GM23338 (cell line): ENCODE data around the gene PCSK4. TPM values are rescaled to one million over a fixed set of nuclear protein-coding genes. Genes with fewer than 3 reads are reported as not detected.

Experiments used
- ATAC-seq: fragments of 200-7000 bp; cut with Tn5 transposase; 3 replicates; pipeline ENCODE4 v1.9.1; 2020
- DNase-seq: peaks from one replicate; pipeline ENCODE4 v3.0.0-alpha.2; 2015; ENCODE audit warnings: low spot score
- H2AFZ ChIP-seq: fragments of 200-600 bp; sonication (generic); 2 replicates; pipeline ENCODE4 v1.8.0; 2016; ENCODE audit warnings: antibody characterized with exemption, mild to moderate bottlenecking, moderate library complexity
- H3F3A ChIP-seq: fragments of 200-600 bp; sonication (generic); replicated peaks from 2 replicates; pipeline ENCODE4 v1.8.0; 2017; ENCODE audit warnings: antibody characterized with exemption, mixed run types, low read depth
- H3K27ac ChIP-seq: fragments of 200-600 bp; sonication (generic); 2 replicates; pipeline ENCODE4 v1.6.1; 2016; ENCODE audit warnings: low read depth
- H3K27me3 ChIP-seq: fragments of 200-600 bp; sonication (generic); 2 replicates; pipeline ENCODE4 v1.8.0; 2016; ENCODE audit warnings: mild to moderate bottlenecking, mixed run types, moderate library complexity; ENCODE audit not compliant: insufficient read depth
- H3K36me3 ChIP-seq: fragments of 200-600 bp; sonication (generic); 2 replicates; pipeline ENCODE4 v1.8.0; 2016; ENCODE audit warnings: mild to moderate bottlenecking; ENCODE audit not compliant: insufficient read depth
- H3K4me1 ChIP-seq: fragments of 200-600 bp; sonication (generic); 2 replicates; pipeline ENCODE4 v1.8.0; 2016; ENCODE audit warnings: mild to moderate bottlenecking, moderate library complexity; ENCODE audit not compliant: insufficient read depth
- H3K4me2 ChIP-seq: fragments of 200-600 bp; sonication (generic); 2 replicates; pipeline ENCODE4 v1.7.1; 2017; ENCODE audit warnings: mixed run types
- H3K4me3 ChIP-seq: fragments of 200-600 bp; sonication (generic); 2 replicates; pipeline ENCODE4 v1.6.1; 2016; ENCODE audit warnings: mixed run types
- H3K79me2 ChIP-seq: fragments of 200-600 bp; sonication (generic); replicated peaks from 2 replicates; pipeline ENCODE4 v1.8.0; 2017; ENCODE audit warnings: mild to moderate bottlenecking; ENCODE audit not compliant: insufficient read depth
- H3K9me2 ChIP-seq: fragments of 200-600 bp; sonication (generic); 2 replicates; pipeline ENCODE4 v1.8.0; 2017; ENCODE audit not compliant: insufficient read depth
- H4K20me1 ChIP-seq: fragments of 200-600 bp; sonication (generic); replicated peaks from 2 replicates; pipeline ENCODE4 v1.8.0; 2017; ENCODE audit warnings: mild to moderate bottlenecking; ENCODE audit not compliant: insufficient read depth
- H3K27ac Mint-ChIP-seq: 2 replicates; pipeline ENCODE4 v1.8.0; 2020; ENCODE audit warnings: inconsistent platforms, mild to moderate bottlenecking, moderate library complexity, mixed read lengths
- H3K27me3 Mint-ChIP-seq: 3 replicates; pipeline ENCODE4 v1.8.0; 2022; ENCODE audit warnings: low read depth, mild to moderate bottlenecking, moderate library complexity, mixed read lengths, inconsistent platforms; ENCODE audit not compliant: insufficient read depth, poor library complexity
- H3K36me3 Mint-ChIP-seq: 3 replicates; pipeline ENCODE4 v1.8.0; 2021; ENCODE audit warnings: low read depth, mild to moderate bottlenecking, inconsistent platforms, moderate library complexity, mixed read lengths
- H3K4me1 Mint-ChIP-seq: 3 replicates; pipeline ENCODE4 v1.8.0; 2020; ENCODE audit warnings: mild to moderate bottlenecking, inconsistent platforms, mixed read lengths
- H3K4me3 Mint-ChIP-seq: 3 replicates; pipeline ENCODE4 v1.8.0; 2021; ENCODE audit warnings: moderate library complexity, mild to moderate bottlenecking, inconsistent platforms, mixed read lengths
- H3K9me3 Mint-ChIP-seq: 3 replicates; pipeline ENCODE4 v1.8.0; 2020; ENCODE audit warnings: moderate library complexity, mild to moderate bottlenecking, inconsistent platforms, mixed read lengths
- CTCF ChIP-seq, 2 experiments: fragments of 200-600 bp in 1 of 2; sonication (generic) in 1 of 2; conservative IDR thresholded peaks; 2 replicates each; pipeline versions ENCODE4 v1.5.1 to v1.6.1; 2016 to 2017; ENCODE audit warnings: antibody characterized with exemption in 2 of 2, low read depth in 2 of 2, mild to moderate bottlenecking in 2 of 2, moderate library complexity in 1 of 2
- ETS1 ChIP-seq: IDR thresholded peaks from 2 replicates; pipeline ENCODE4 v1.6.1; 2016; ENCODE audit warnings: antibody characterized with exemption
- EZH2 ChIP-seq: fragments of 200-600 bp; sonication (generic); IDR thresholded peaks from one replicate; pipeline ENCODE4 v1.8.0; 2017; ENCODE audit warnings: antibody characterized with exemption, mild to moderate bottlenecking, low read depth; ENCODE audit not compliant: unreplicated experiment
- POLR2AphosphoS5 ChIP-seq: IDR thresholded peaks from 2 replicates; pipeline ENCODE4 v1.6.1; 2016; ENCODE audit warnings: antibody characterized with exemption, low read depth
- ZNF331 ChIP-seq: fragments of 250-450 bp; sonication (Bioruptor Pico); IDR thresholded peaks from 2 replicates; pipeline ENCODE4 v1.5.0; 2020; ENCODE audit warnings: low read depth, mild to moderate bottlenecking, moderate library complexity
- polyA plus RNA-seq: library from polyadenylated mRNA; unstranded; fragments of >200 nt; fragmentation: Nextera tagmentation; extraction: Ambion mirVana; gene quantifications from 2 replicates; pipeline ENCODE4 v1.2.1, GENCODE V29; 2016
- total RNA-seq: library from RNA; depleted of rRNA; stranded (reverse); fragments of >200 nt; shearing (Covaris generic); gene quantifications from 2 replicates; pipeline ENCODE4 v1.2.3, GENCODE V29; 2014

Gene PCSK4
- total and polyA plus RNA-seq, 2 experiments from 2014 or later = 3.8 to 15.1 TPM

DNA sequence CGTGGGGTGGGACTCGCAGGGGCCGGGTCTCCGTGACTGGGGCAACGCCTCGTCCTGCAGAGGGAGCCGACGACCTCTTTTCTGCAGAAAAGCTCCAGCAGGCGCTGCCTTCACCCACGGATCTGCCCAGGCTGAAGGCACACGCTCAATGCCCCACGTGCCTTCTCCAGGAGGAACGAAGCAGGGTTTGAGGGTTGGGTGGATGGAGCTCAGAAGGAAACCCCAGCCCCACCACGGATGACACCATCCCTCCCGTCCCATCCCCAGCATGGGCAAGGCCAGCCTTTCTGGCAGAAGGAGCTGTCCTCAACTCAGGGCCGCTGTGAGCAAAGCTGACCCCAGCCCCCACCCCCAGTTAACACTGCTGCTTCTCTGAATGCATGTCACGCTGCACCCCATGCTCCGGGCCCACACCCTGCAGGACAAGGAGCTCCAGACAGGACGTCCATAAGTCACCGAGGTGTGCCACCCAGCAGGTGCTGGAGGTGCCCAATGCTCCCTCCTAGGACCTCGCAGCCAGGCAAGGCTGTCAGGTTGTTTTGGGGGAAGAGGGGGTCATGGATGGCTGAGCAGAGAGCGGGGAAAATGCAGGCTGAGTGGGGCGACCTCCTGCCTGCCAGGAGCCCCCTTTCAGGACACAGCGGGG, 18.5 kb downstream of the PCSK4 start:
- Histone ChIP-seq H3K79me2 (no peaks in the 10 kb centered on the region), H3F3A (peaks cover 18% of the 10 kb centered on the region), H3K36me3 (no peaks in the 10 kb centered on the region), H3K4me2 (peak overlapping the region; percentile 89), H3K27ac (no peak overlapping the region), H3K4me3 (peak overlapping the region; percentile 63), H2AFZ (no peak overlapping the region), H3K27me3 (peaks cover 65% of the 10 kb centered on the region), H3K4me1 (peaks cover 6% of the 10 kb centered on the region; the same call in 1 of the 2 replicates), H4K20me1 (peaks cover 16% of the 10 kb centered on the region; the same call in 1 of the 2 replicates), H3K9me2 (no peaks in the 10 kb centered on the region)
- Mint-ChIP-seq H3K9me3 (0 out of 3 replicates have a peak, but pooled peaks cover 3% of the 10 kb centered on the region), H3K27ac (no peak overlapping the region), H3K36me3 (no peaks in the 10 kb centered on the region; the same call in 2 of the 3 replicates), H3K4me1 (peaks cover 6% of the 10 kb centered on the region; the same call in 2 of the 3 replicates), H3K27me3 (peaks cover 48% of the 10 kb centered on the region), H3K4me3 (no peak overlapping the region; the same call in 2 of the 3 replicates)
- TF ChIP-seq ZNF331 (CRISPR knock-in tag) (no peak), CTCF (conservative IDR thresholded peaks at IDR 0.05; ENCODE audit: low read depth in 2 of 2) (peak in 1 of 2 experiments; percentile 42; a peak in 2 of 4 replicates), POLR2AphosphoS5 (no peak), EZH2 (no peak)
- DNase-seq (no peak), ATAC-seq (no peak)

- Histone ChIP-seq H3K4me2 (peak overlapping the region; percentile 89), H3K4me1 (peaks cover 6% of the 10 kb centered on the region; the same call in 1 of the 2 replicates), H4K20me1 (peaks cover 11% of the 10 kb centered on the region; the same call in 1 of the 2 replicates), H3K27ac (no peak overlapping the region), H3K79me2 (no peaks in the 10 kb centered on the region), H3K4me3 (peak overlapping the region; percentile 63), H3K36me3 (no peaks in the 10 kb centered on the region), H3K27me3 (peaks cover 71% of the 10 kb centered on the region), H3F3A (peaks cover 18% of the 10 kb centered on the region), H3K9me2 (no peaks in the 10 kb centered on the region), H2AFZ (no peak overlapping the region)
- ATAC-seq (peak; percentile 38), DNase-seq (peak; percentile 84)
- TF ChIP-seq CTCF (conservative IDR thresholded peaks at IDR 0.05; ENCODE audit: low read depth in 2 of 2) (0 out of 4 replicates have a peak, but pooled peaks of 1 of the 2 experiments have one; percentile 23), ETS1 (no peak)
- H3K9me3 Mint-ChIP-seq = 0 out of 3 replicates have a peak, but pooled peaks cover 3% of the 10 kb centered on the region
- no peaks in the 10 kb centered on the region; the same call in 2 of the 3 replicates for H3K36me3 Mint-ChIP-seq
- H3K4me1 Mint-ChIP-seq = peaks cover 6% of the 10 kb centered on the region; the same call in 2 of the 3 replicates
- H3K27me3 Mint-ChIP-seq = peaks cover 52% of the 10 kb centered on the region
- no peak overlapping the region for H3K27ac Mint-ChIP-seq
- H3K4me3 Mint-ChIP-seq = peak overlapping the region; percentile 54
Measured at GRCh38 chr19:1471010-1471514, 19.1 kb downstream of the PCSK4 start.
